Stimulated activated CD8-positive, alpha-beta memory T cell treated with anti-CD3 and anti-CD28 coated beads, Interleukin-4, amount 100 ng/mL, for 1 hour (primary cell): ENCODE results near the gene SHISA8.

Experiments
- DNase-seq, 2 donors: peaks; one replicate each; pipeline ENCODE4 v3.0.0-alpha.2; 2020; ENCODE audit warnings: low read depth in 2 of 2, low spot score in 1 of 2

SHISA8 gene

GRCh38 chr22:41862530-41863266 is 52.2 kb downstream of the SHISA8 start:
- no peak for DNase-seq

DNA sequence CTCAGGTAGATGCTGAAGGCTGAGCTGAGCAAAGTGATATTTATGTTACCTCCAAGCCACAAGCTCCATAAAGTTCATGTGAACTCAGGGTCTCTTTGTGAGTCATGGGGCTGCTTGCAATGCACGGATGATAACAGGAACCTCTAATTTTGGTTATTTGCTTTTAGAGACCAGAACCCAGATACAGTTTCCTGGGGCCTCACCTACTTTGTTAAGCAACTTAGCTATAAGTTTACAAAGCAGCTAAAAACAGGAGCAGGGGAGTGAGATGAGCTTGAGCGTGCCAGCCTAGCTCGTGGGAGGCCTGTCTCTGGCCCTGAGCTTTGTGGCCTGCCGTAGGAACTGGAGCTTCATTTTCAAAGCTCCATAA is 52.7 kb downstream of the SHISA8 start:
- DNase-seq = no peak
